ENCODE results near the gene MCC. TPM values are rescaled to one million over a fixed set of nuclear protein-coding genes. Genes with fewer than 3 reads are reported as not detected.
A peak's percentile ranks its signal among the peaks of the same experiment; 100 is the strongest.

Gene MCC
- polyA plus RNA-seq, 1 donor (not counting 4 experiments of a cell fraction or from before 2014, with no cell fraction given) = 24.6 TPM

GRCh38 chr5:113203916-113204315, 284.3 kb downstream of the MCC start:
- no peaks in the 10 kb centered on the region for H4K20me1 ChIP-seq (ENCODE audit: control insufficient read depth, extremely low read depth, insufficient read depth, low read length)
- peak overlapping the region; percentile 80 for H3K27ac ChIP-seq (ENCODE audit: control insufficient read depth, insufficient read depth, low read length)
- dilution Hi-C loops (cut with MboI; ENCODE audit: extremely low pct_ligation_motif_present, low sequenced_read_pairs) = no loop called here
- H3K9ac ChIP-seq (ENCODE audit: control insufficient read depth, extremely low read depth, insufficient read depth, low read length) = peak overlapping the region; percentile 32
- H3K27me3 ChIP-seq (ENCODE audit: control insufficient read depth, extremely low read depth, insufficient read depth, low read length) = no peaks in the 10 kb centered on the region
- H3K4me2 ChIP-seq (ENCODE audit: control insufficient read depth, extremely low read depth, insufficient read depth, low read depth, low read length) = peak overlapping the region; percentile 89
- peaks cover 63% of the 10 kb centered on the region for H3K79me2 ChIP-seq (ENCODE audit: control insufficient read depth, insufficient read depth, low read length)
- H2AFZ ChIP-seq (ENCODE audit: control insufficient read depth, low read length) = no peak overlapping the region
- DNase-seq (ENCODE audit: low read depth, low spot score) (no peak), FAIRE-seq (peak; percentile 36)
- peak overlapping the region; percentile 12 to 45 (median 29) for H3K4me3 ChIP-seq (ENCODE audit: control insufficient read depth in 2 of 3, extremely low read depth in 1 of 3, insufficient read depth in 2 of 3, low read depth in 1 of 3, low read length in 3 of 3)
- H3K4me1 ChIP-seq (ENCODE audit: control insufficient read depth, extremely low read depth, insufficient read depth, low read length) = peaks cover 53% of the 10 kb centered on the region
- no peaks in the 10 kb centered on the region for H3K36me3 ChIP-seq (ENCODE audit: control insufficient read depth in 2 of 2, extremely low read depth in 1 of 2, insufficient read depth in 2 of 2, low read length in 2 of 2)
- peaks cover 2% of the 10 kb centered on the region for H3K9me1 ChIP-seq (ENCODE audit: control insufficient read depth, extremely low read depth, insufficient read depth, low read length)
- TF ChIP-seq CTCF (optimal IDR thresholded peaks at IDR 0.05 in 1 of 3, IDR thresholded peaks at IDR 0.05 in 1 of 3, conservative IDR thresholded peaks at IDR 0.05 in 1 of 3; ENCODE audit: extremely low read depth in 1 of 3, insufficient read depth in 2 of 3, low read length in 3 of 3) (no peak), EZH2 (IDR thresholded peaks at IDR 0.05; ENCODE audit: low read length) (no peak)
- H3K9me3 ChIP-seq (ENCODE audit: control insufficient read depth, low read depth, low read length) = no peaks in the 10 kb centered on the region

- Histone ChIP-seq H3K79me2 (ENCODE audit: control insufficient read depth, insufficient read depth, low read length) (peaks cover 67% of the 10 kb centered on the region), H3K27ac (ENCODE audit: control insufficient read depth, insufficient read depth, low read length) (peak overlapping the region; percentile 80), H3K9me1 (ENCODE audit: control insufficient read depth, extremely low read depth, insufficient read depth, low read length) (peaks cover 2% of the 10 kb centered on the region), H4K20me1 (ENCODE audit: control insufficient read depth, extremely low read depth, insufficient read depth, low read length) (no peaks in the 10 kb centered on the region), H3K9ac (ENCODE audit: control insufficient read depth, extremely low read depth, insufficient read depth, low read length) (peak overlapping the region; percentile 72), H3K27me3 (ENCODE audit: control insufficient read depth, extremely low read depth, insufficient read depth, low read length) (no peaks in the 10 kb centered on the region), H3K9me3 (ENCODE audit: control insufficient read depth, low read depth, low read length) (no peaks in the 10 kb centered on the region), H2AFZ (ENCODE audit: control insufficient read depth, low read length) (no peak overlapping the region), H3K4me1 (ENCODE audit: control insufficient read depth, extremely low read depth, insufficient read depth, low read length) (peaks cover 53% of the 10 kb centered on the region), H3K4me3 (ENCODE audit: control insufficient read depth in 2 of 3, extremely low read depth in 1 of 3, insufficient read depth in 2 of 3, low read depth in 1 of 3, low read length in 3 of 3) (peak overlapping the region; percentile 29 to 52 (median 45)), H3K4me2 (ENCODE audit: control insufficient read depth, extremely low read depth, insufficient read depth, low read depth, low read length) (peak overlapping the region; percentile 89), H3K36me3 (ENCODE audit: control insufficient read depth in 2 of 2, extremely low read depth in 1 of 2, insufficient read depth in 2 of 2, low read length in 2 of 2) (no peaks in the 10 kb centered on the region)
- TF ChIP-seq CTCF (optimal IDR thresholded peaks at IDR 0.05 in 1 of 3, IDR thresholded peaks at IDR 0.05 in 1 of 3, conservative IDR thresholded peaks at IDR 0.05 in 1 of 3; ENCODE audit: extremely low read depth in 1 of 3, insufficient read depth in 2 of 3, low read length in 3 of 3) (no peak), EZH2 (IDR thresholded peaks at IDR 0.05; ENCODE audit: low read length) (no peak)
- dilution Hi-C loops (cut with MboI; ENCODE audit: extremely low pct_ligation_motif_present, low sequenced_read_pairs) = no loop called here
- peak; percentile 42 for DNase-seq (ENCODE audit: low read depth, low spot score)
- peak; percentile 98 for FAIRE-seq
These were observed 285.2 kb downstream of the MCC start for GRCh38 chr5:113202746-113203716.
